GM19397 (cell line): Measurements from ENCODE around the gene TMEM92.

Experiments
- ATAC-seq: cut with Tn5 transposase; IDR thresholded peaks from one replicate; pipeline ENCODE4 v1.9.1; 2021; ENCODE audit warnings: mild to moderate bottlenecking, moderate library complexity; ENCODE audit not compliant: unreplicated experiment

TMEM92 gene

DNA sequence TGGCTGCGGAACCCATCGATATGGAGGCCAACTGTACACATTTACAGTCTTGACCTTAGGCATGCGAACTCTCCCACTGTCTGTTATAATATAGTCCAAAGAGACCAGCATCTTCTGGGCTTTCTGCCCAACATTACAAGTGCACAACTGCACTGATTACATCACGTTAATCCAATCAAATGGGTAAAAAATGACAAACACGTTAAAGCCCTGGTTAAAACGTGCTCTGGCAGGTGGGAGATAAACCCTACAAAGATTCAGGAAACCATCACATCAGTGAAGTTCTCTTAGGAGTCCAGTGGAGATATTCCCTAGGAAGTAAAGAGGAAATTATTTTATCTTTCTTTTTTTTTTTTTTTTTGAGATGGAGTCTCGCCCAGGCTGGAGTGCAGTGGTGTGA, 48.0 kb downstream of the TMEM92 start:
- no peak for ATAC-seq

DNA sequence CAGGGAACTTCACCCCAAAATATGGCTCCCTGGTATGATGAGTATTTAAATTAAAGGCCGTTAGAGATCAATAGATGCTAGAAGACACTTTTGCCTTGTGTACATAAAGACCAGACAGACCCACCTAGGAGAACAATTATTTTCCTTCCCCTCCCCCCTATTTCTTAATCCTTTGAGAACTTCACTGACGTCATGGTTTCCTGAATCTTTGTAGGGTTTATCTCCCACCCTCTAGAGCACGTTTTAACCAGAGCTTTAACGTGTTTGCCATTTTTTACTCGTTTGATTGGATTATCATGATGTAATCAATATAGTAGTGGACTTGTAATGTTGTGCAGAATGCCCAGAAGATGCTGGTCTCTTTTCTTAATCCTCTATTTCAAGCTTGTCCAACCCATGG, 48.8 kb downstream of the TMEM92 start:
- ATAC-seq, result no peak

DNA sequence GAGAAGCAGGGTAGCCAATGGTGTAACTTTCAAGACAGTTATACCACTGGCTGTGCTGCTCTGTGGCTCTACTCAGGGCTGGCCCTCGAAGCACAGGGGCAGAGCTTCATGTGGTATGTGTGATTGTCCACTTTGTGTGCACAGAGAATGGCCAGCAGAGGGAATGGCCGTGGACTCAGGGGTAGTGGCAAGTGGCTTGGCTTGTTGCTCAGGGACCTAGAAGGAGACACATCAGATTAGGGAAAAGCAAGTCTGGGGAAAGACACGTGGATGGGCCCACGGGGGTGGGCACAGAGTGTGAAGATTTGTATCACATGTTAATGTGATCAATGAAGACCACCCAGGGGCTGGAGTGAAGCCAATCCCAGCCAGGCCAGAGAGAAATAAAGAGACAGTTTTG, 51.6 kb downstream of the TMEM92 start:
- ATAC-seq, result no peak

GRCh38 chr17:50326831-50327364, 52.6 kb downstream of the TMEM92 start:
- no peak for ATAC-seq

DNA sequence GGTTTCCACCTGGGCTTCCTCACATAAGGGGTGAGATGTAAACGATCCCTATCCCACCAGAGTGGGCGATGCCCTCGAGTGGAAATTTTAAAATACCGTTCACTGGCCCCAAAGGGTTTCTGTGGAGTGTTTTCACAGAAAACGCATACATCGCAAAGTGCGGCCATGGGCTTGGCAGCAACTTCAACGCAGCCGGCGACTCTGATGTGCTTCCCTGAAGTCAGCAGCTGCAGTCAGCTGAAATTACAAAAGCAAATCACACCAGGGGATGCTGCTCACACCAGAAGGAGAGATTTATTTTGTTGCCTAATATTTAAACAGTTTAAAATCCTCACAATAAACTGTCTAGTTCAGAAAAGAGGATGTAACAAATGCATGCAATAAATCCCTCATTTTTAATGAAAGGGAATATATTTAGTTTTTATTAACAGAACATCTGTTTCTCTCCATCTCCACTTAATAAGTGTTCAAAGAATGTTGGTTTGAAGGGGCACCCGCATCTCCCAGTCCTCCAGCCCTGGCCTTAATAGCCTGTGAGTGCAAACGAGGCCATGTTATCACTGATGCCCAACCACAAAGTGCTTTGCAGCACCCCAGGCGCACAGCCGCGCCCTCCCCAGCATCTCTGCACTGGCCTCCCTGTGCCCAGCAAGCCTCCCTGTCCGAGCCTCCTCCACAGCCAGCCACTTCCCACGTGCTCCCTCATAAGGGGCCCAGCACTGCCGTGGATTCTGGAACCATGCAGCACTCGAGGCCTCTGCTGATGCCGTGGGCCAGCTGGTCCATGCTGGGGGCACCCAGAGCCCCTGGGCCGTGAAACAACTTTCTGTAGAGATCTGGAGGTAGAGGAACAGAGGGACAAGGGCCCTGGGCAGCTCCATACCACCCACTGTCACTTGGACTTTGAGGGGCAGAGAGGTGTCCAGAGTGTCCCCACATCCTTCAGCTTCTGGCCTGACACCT, 54.4 kb downstream of the TMEM92 start:
- no peak for ATAC-seq

DNA sequence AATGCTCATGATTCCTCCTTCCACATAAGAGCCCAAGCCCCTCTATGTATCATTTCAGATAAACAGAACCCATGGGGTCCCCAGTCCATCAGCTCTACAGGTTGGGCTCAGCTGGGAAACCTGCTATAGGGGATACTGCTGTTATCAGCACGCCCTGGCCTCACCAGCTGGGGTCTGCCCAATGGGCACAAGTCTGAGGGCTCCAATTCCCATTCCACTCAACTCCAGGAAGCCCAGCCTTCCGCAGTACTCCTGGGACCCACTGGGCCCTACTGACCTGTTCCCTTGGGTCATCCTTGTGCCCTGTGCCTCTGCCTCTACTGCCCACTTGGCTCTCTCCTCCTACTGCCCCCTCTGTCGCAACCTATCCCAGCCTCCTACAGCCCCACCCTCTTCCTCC, 55.5 kb downstream of the TMEM92 start:
- no peak for ATAC-seq

- ATAC-seq, result no peak
These were observed 56.0 kb downstream of the TMEM92 start for GRCh38 chr17:50330151-50330775.
